H1 (cell line): Measurements from ENCODE around the gene SNRPB2. TPM values are rescaled to one million over a fixed set of nuclear protein-coding genes. Genes with fewer than 3 reads are reported as not detected.

ENCODE experiments used
- CTCF ChIA-PET: fragments of 300-600 bp; sonication (Branson Sonifier 250); formaldehyde crosslinking; loops from one replicate; lab custom pipeline; 2021; ENCODE audit not compliant: partially characterized antibody; lab: Charles Lee
- POLR2A ChIA-PET: fragments of 300-600 bp; sonication (Branson Sonifier 250); formaldehyde crosslinking; loops from one replicate; lab custom pipeline; 2021; ENCODE audit warnings: inconsistent platforms; ENCODE audit not compliant: partially characterized antibody; lab: Charles Lee
- DNase-seq, 2 experiments: peaks; one replicate each; pipeline versions ENCODE4 v3.0.0 to v3.0.0-alpha.2; 2010 to 2022; ENCODE audit warnings: low spot score in 2 of 2, low read depth in 1 of 2, mixed read lengths in 1 of 2
- FAIRE-seq: peaks from 2 replicates; lab custom pipeline; 2011; peaks lifted over from hg19 to GRCh38; lab: Jason Lieb, UNC
- H2AFZ ChIP-seq: 2 replicates; pipeline ENCODE4 v1.8.1; 2012; ENCODE audit warnings: low read length, inconsistent platforms
- H2AK5ac ChIP-seq: 2 replicates; pipeline ENCODE4 v1.6.1; 2013; ENCODE audit warnings: low read depth, low read length
- H2BK120ac ChIP-seq: replicated peaks from 2 replicates; pipeline ENCODE3; 2013; ENCODE audit warnings: low read depth, low read length, inconsistent platforms
- H2BK12ac ChIP-seq: 2 replicates; pipeline ENCODE4 v1.6.1; 2013; ENCODE audit warnings: low read depth, low read length
- H2BK15ac ChIP-seq: 2 replicates; pipeline ENCODE4 v1.6.1; 2013; ENCODE audit warnings: low read length
- H2BK20ac ChIP-seq: 2 replicates; pipeline ENCODE4 v1.6.1; 2013; ENCODE audit warnings: low read length
- H2BK5ac ChIP-seq: 2 replicates; pipeline ENCODE4 v1.6.1; 2013; ENCODE audit warnings: low read depth, low read length
- H3K14ac ChIP-seq: 2 replicates; pipeline ENCODE4 v1.6.1; 2013; ENCODE audit warnings: inconsistent platforms; ENCODE audit not compliant: insufficient read length
- H3K18ac ChIP-seq: 2 replicates; pipeline ENCODE4 v1.6.1; 2013; ENCODE audit warnings: low read length; ENCODE audit errors: extremely low read depth
- H3K23ac ChIP-seq: 2 replicates; pipeline ENCODE4 v1.6.1; 2013; ENCODE audit warnings: inconsistent platforms; ENCODE audit not compliant: insufficient read length
- H3K23me2 ChIP-seq: 2 replicates; pipeline ENCODE4 v1.6.1; 2013; ENCODE audit warnings: low read depth, low read length
- H3K27ac ChIP-seq: 2 replicates; pipeline ENCODE4 v1.6.1; 2011; ENCODE audit warnings: low read depth, low read length, inconsistent platforms
- H3K27me3 ChIP-seq, 4 experiments: replicated peaks in 1 of 4; 1 replicate in 1 of 4; 2 replicates in 3 of 4; pipeline versions ENCODE4 v1.6.1 to v1.8.1; 2011 to 2013; ENCODE audit warnings: low read length in 3 of 4, mild to moderate bottlenecking in 3 of 4, inconsistent platforms in 2 of 4, mixed read lengths in 2 of 4, moderate library complexity in 1 of 4; ENCODE audit not compliant: control insufficient read depth in 3 of 4, insufficient read depth in 3 of 4; ENCODE audit errors: extremely low read depth in 1 of 4
- H3K36me3 ChIP-seq, 4 experiments: 2 replicates each; pipeline versions ENCODE4 v1.6.1 to v1.8.1; 2011 to 2013; ENCODE audit warnings: mild to moderate bottlenecking in 4 of 4, low read length in 3 of 4, moderate library complexity in 2 of 4, control low read depth in 1 of 4, inconsistent platforms in 1 of 4; ENCODE audit not compliant: insufficient read depth in 4 of 4, control insufficient read depth in 2 of 4
- H3K4ac ChIP-seq: replicated peaks from 2 replicates; pipeline ENCODE3; 2013; ENCODE audit warnings: low read length, low read depth, mixed read lengths, inconsistent platforms; ENCODE audit not compliant: insufficient read length
- H3K4me1 ChIP-seq, 4 experiments: replicated peaks in 1 of 4; 1 replicate in 1 of 4; 2 replicates in 3 of 4; pipeline versions ENCODE4 v1.6.1 to v1.8.1; 2011 to 2013; ENCODE audit warnings: low read length in 3 of 4, inconsistent platforms in 2 of 4, mixed read lengths in 1 of 4; ENCODE audit not compliant: insufficient read depth in 4 of 4, control insufficient read depth in 3 of 4
- H3K4me2 ChIP-seq, 2 experiments: 2 replicates each; pipeline versions ENCODE4 v1.6.1 to v1.8.1; 2011 to 2013; ENCODE audit warnings: low read depth in 2 of 2, low read length in 2 of 2, control low read depth in 1 of 2, inconsistent platforms in 1 of 2, mild to moderate bottlenecking in 1 of 2; ENCODE audit not compliant: insufficient read depth in 1 of 2
- H3K4me3 ChIP-seq, 4 experiments: fragments of 200-600, 300-600 bp in 1 of 4; sonication (generic), shearing (Covaris generic), sonication (Bioruptor Twin) in 1 of 4; 2 replicates each; pipeline versions ENCODE4 v1.5.1 to v1.8.1; 2011 to 2016; ENCODE audit warnings: low read length in 4 of 4, low read depth in 3 of 4, control low read depth in 2 of 4, inconsistent platforms in 2 of 4, mild to moderate bottlenecking in 2 of 4, mixed read lengths in 1 of 4, moderate library complexity in 1 of 4; ENCODE audit not compliant: insufficient read depth in 2 of 4; ENCODE audit errors: extremely low read depth in 1 of 4
- H3K56ac ChIP-seq: replicated peaks from 2 replicates; pipeline ENCODE3; 2013; ENCODE audit warnings: low read depth, mild to moderate bottlenecking, mixed read lengths, low read length, inconsistent platforms; ENCODE audit not compliant: insufficient read length
- H3K79me1 ChIP-seq: 2 replicates; pipeline ENCODE4 v1.6.1; 2013; ENCODE audit warnings: low read depth, low read length, control low read depth
- H3K79me2 ChIP-seq, 2 experiments: 2 replicates each; pipeline versions ENCODE4 v1.6.1 to v1.8.1; 2012 to 2013; ENCODE audit warnings: low read length in 2 of 2, mild to moderate bottlenecking in 2 of 2, inconsistent platforms in 1 of 2; ENCODE audit not compliant: insufficient read depth in 2 of 2, control insufficient read depth in 1 of 2
- H3K9ac ChIP-seq, 4 experiments: replicated peaks in 1 of 4; 1 replicate in 1 of 4; 2 replicates in 3 of 4; pipeline versions ENCODE4 v1.6.1 to v1.8.1; 2011 to 2013; ENCODE audit warnings: low read depth in 3 of 4, low read length in 3 of 4, control low read depth in 2 of 4, mild to moderate bottlenecking in 2 of 4, moderate library complexity in 2 of 4, inconsistent platforms in 1 of 4; ENCODE audit errors: extremely low read depth in 1 of 4
- H3K9me3 ChIP-seq, 2 experiments: 2 replicates each; pipeline versions ENCODE4 v1.6.1 to v1.8.1; 2012 to 2013; ENCODE audit warnings: mild to moderate bottlenecking in 2 of 2, moderate library complexity in 2 of 2, control low read depth in 1 of 2, inconsistent platforms in 1 of 2, low read depth in 1 of 2, low read length in 1 of 2, mixed read lengths in 1 of 2; ENCODE audit not compliant: insufficient read depth in 2 of 2
- H4K20me1 ChIP-seq, 2 experiments: replicated peaks in 1 of 2; 2 replicates each; pipeline versions ENCODE3 to v1.8.1; 2011 to 2013; ENCODE audit warnings: inconsistent platforms in 2 of 2, low read length in 2 of 2, mild to moderate bottlenecking in 1 of 2; ENCODE audit not compliant: insufficient read depth in 2 of 2, control insufficient read depth in 1 of 2
- H4K5ac ChIP-seq: 2 replicates; pipeline ENCODE4 v1.6.1; 2013; ENCODE audit warnings: low read length, low read depth, mixed read lengths, inconsistent platforms; ENCODE audit not compliant: insufficient read length
- H4K8ac ChIP-seq: 2 replicates; pipeline ENCODE4 v1.8.0; 2013; ENCODE audit warnings: mild to moderate bottlenecking, moderate library complexity, low read length, inconsistent platforms; ENCODE audit not compliant: insufficient read depth; ENCODE audit errors: extremely low read depth
- H4K91ac ChIP-seq: replicated peaks from 2 replicates; pipeline ENCODE3; 2013; ENCODE audit warnings: low read length, mixed read lengths, inconsistent platforms; ENCODE audit not compliant: insufficient read length
- ATF3 ChIP-seq: IDR thresholded peaks from 2 replicates; pipeline ENCODE4 v1.6.1; 2011; ENCODE audit warnings: low read depth, mild to moderate bottlenecking, low read length; ENCODE audit not compliant: insufficient read depth
- CBX8 ChIP-seq: fragments of 300-800, 300-1000 bp; sonication (generic); IDR thresholded peaks from 2 replicates; pipeline ENCODE4 v1.7.1; 2016; ENCODE audit warnings: low read depth, low read length, borderline replicate concordance
- CEBPB ChIP-seq: IDR thresholded peaks from 2 replicates; pipeline ENCODE4 v1.6.1; 2012; ENCODE audit warnings: low read depth, low read length
- CTCF ChIP-seq, 3 experiments: IDR thresholded peaks; 1 replicate in 2 of 3; 2 replicates in 1 of 3; pipeline versions ENCODE4 v1.5.1 to v1.6.1; 2011; ENCODE audit warnings: low read length in 3 of 3, mild to moderate bottlenecking in 3 of 3, inconsistent platforms in 2 of 3, low read depth in 1 of 3, moderate library complexity in 1 of 3; ENCODE audit not compliant: insufficient read depth in 1 of 3; ENCODE audit errors: control extremely low read depth in 1 of 3
- EGR1 ChIP-seq: IDR thresholded peaks from 2 replicates; pipeline ENCODE4 v1.6.1; 2011; ENCODE audit warnings: low read depth, low read length, borderline replicate concordance
- FOSL1 ChIP-seq: IDR thresholded peaks from 2 replicates; pipeline ENCODE4 v1.6.1; 2011; ENCODE audit warnings: mild to moderate bottlenecking, low read depth, low read length, moderate library complexity; ENCODE audit not compliant: insufficient read depth
- JUN ChIP-seq: IDR thresholded peaks from 2 replicates; pipeline ENCODE4 v1.6.1; 2011; ENCODE audit warnings: low read depth, mild to moderate bottlenecking, improper control_type of control experiment, low read length
- NRF1 ChIP-seq: IDR thresholded peaks from 2 replicates; pipeline ENCODE4 v1.6.1; 2011; ENCODE audit warnings: mild to moderate bottlenecking, low read depth, low read length, improper control_type of control experiment
- TEAD4 ChIP-seq: IDR thresholded peaks from 2 replicates; pipeline ENCODE4 v1.6.1; 2012; ENCODE audit warnings: low read depth, low read length, inconsistent platforms, mixed read lengths
- WGBS, 2 experiments: shearing (Covaris generic) in 1 of 2; methylation state at CpG; one replicate each; pipeline versions ENCODE4 v1.1.6 to v1.1.7; 2013 to 2015; ENCODE audit warnings: low lambda C conversion rate in 2 of 2, mixed read lengths in 2 of 2, inconsistent platforms in 1 of 2, low coverage in 1 of 2, missing lambda C conversion rate in 1 of 2; ENCODE audit not compliant: insufficient replicate concordance in 2 of 2, insufficient coverage in 1 of 2, insufficient read length in 1 of 2; ENCODE audit errors: extremely low coverage in 1 of 2, missing lambda C conversion rate in 1 of 2; 5-methylcytosine and 5-hydroxymethylcytosine counted together
- polyA plus RNA-seq, 7 experiments: library from polyadenylated mRNA; depleted of rRNA in 3 of 7; stranded (reverse) in 5 of 7; unstranded in 2 of 7; fragments of >200 nt in 5 of 7; fragments of 200-250 nt in 2 of 7; gene quantifications; 1 replicate in 5 of 7; 2 replicates in 1 of 7; 4 replicates in 1 of 7; pipeline versions ENCODE4 v1.2.1 to v1.2.3, GENCODE V29; 2011 to 2013; ENCODE audit warnings: missing spikeins in 2 of 7, mixed read lengths in 2 of 7
- total RNA-seq: library from RNA; stranded (reverse); fragmentation: NEBNext Ultra II Directional; extraction: Animal tissue kit (Norgen Biotek cat#: 25700); gene quantifications from 2 replicates; pipeline ENCODE4 v1.2.1, GENCODE V29; 2021

The SNRPB2 gene
- total and polyA plus RNA-seq, 2 of the 8 experiments (the other 6 are each of a cell fraction or from before 2014, with no cell fraction given) = 49.4 to 102 TPM

- no peak overlapping the region for H3K23ac ChIP-seq
- no peaks in the 10 kb centered on the region for H3K79me1 ChIP-seq
- no peaks in the 10 kb centered on the region for H3K27me3 ChIP-seq
- no peaks in the 10 kb centered on the region for H3K79me2 ChIP-seq
- DNase-seq (no peak), FAIRE-seq (no peak)
- TF ChIP-seq EGR1 (no peak), TEAD4 (no peak), JUN (no peak), FOSL1 (no peak), CEBPB (no peak), CTCF (IDR thresholded peaks at IDR 0.05; ENCODE audit: control extremely low read depth in 1 of 3, insufficient read depth in 1 of 3, low read depth in 1 of 3, low read length in 3 of 3) (no peak), NRF1 (no peak), CBX8 (no peak), ATF3 (no peak)
- H2BK20ac ChIP-seq = no peak overlapping the region
- H3K56ac ChIP-seq = no peak overlapping the region
- H4K20me1 ChIP-seq = no peaks in the 10 kb centered on the region
- H3K23me2 ChIP-seq = no peaks in the 10 kb centered on the region
- H3K18ac ChIP-seq = no peak overlapping the region
- H2BK120ac ChIP-seq = no peak overlapping the region
- no peak overlapping the region for H2AFZ ChIP-seq
- no peaks in the 10 kb centered on the region for H3K9me3 ChIP-seq
- ChIA-PET CTCF (no interaction called here), POLR2A (no interaction called here)
- WGBS, 2 experiments = 71% methylated on average over 3 of the region's 3 CpGs; no CpG with 5 or more reads in 1 of the 2 experiments
- H3K9ac ChIP-seq = no peak overlapping the region
- no peak overlapping the region for H2AK5ac ChIP-seq
- no peaks in the 10 kb centered on the region for H3K4me1 ChIP-seq
- H4K91ac ChIP-seq = no peak overlapping the region
- no peak overlapping the region for H2BK5ac ChIP-seq
- H3K27ac ChIP-seq = no peak overlapping the region
- H3K4me3 ChIP-seq = no peak overlapping the region
- H2BK12ac ChIP-seq = no peak overlapping the region
- no peak overlapping the region for H4K8ac ChIP-seq
- no peak overlapping the region for H4K5ac ChIP-seq
- H3K4me2 ChIP-seq = no peak overlapping the region
- H2BK15ac ChIP-seq = no peak overlapping the region
- H3K36me3 ChIP-seq = no peaks in the 10 kb centered on the region
- H3K14ac ChIP-seq = no peak overlapping the region
- H3K4ac ChIP-seq = no peak overlapping the region
Measured at GRCh38 chr20:16694161-16694560, 35.7 kb upstream of the SNRPB2 start.
